Epithelial cell of esophagus (primary cell): ENCODE data around the gene MYL9.

Experiments used
- DNase-seq: peaks from one replicate; pipeline ENCODE4 v3.0.0; 2010; ENCODE audit warnings: low read depth
- H3K4me3 ChIP-seq: 2 replicates; pipeline ENCODE4 v1.5.1; 2011; ENCODE audit warnings: mild to moderate bottlenecking, low read length, control low read depth
- TF ChIP-seq, protein P1 (sequence below): IDR thresholded peaks from 2 replicates; pipeline ENCODE4 v1.5.1; 2011; ENCODE audit warnings: low read depth, mild to moderate bottlenecking, low read length, control low read depth, inconsistent platforms; ENCODE audit not compliant: insufficient read depth; ENCODE audit errors: missing control alignments

MYL9 gene

DNA sequence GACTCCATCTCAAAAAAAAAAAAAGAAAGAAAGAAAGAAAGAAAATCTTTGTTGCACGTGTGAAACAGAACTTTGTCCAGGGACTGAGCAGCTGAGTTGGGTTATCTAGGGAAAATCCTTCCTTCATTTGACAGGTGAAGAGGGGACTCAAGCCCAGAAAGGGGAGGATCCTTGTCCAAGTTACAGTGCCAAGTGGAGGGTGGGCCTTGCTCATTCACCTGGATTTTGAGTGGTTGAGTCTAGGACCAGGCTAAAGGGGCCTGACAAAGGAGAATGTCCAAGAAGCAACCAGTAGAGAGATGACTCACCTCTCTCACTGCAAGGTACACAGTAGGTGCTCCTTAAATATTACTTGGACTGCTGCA is 34.7 kb downstream of the MYL9 start:
- no peak overlapping the region for H3K4me3 ChIP-seq
- no peak for DNase-seq
- TF ChIP-seq, protein P1, sequence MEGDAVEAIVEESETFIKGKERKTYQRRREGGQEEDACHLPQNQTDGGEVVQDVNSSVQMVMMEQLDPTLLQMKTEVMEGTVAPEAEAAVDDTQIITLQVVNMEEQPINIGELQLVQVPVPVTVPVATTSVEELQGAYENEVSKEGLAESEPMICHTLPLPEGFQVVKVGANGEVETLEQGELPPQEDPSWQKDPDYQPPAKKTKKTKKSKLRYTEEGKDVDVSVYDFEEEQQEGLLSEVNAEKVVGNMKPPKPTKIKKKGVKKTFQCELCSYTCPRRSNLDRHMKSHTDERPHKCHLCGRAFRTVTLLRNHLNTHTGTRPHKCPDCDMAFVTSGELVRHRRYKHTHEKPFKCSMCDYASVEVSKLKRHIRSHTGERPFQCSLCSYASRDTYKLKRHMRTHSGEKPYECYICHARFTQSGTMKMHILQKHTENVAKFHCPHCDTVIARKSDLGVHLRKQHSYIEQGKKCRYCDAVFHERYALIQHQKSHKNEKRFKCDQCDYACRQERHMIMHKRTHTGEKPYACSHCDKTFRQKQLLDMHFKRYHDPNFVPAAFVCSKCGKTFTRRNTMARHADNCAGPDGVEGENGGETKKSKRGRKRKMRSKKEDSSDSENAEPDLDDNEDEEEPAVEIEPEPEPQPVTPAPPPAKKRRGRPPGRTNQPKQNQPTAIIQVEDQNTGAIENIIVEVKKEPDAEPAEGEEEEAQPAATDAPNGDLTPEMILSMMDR = no peak

DNA sequence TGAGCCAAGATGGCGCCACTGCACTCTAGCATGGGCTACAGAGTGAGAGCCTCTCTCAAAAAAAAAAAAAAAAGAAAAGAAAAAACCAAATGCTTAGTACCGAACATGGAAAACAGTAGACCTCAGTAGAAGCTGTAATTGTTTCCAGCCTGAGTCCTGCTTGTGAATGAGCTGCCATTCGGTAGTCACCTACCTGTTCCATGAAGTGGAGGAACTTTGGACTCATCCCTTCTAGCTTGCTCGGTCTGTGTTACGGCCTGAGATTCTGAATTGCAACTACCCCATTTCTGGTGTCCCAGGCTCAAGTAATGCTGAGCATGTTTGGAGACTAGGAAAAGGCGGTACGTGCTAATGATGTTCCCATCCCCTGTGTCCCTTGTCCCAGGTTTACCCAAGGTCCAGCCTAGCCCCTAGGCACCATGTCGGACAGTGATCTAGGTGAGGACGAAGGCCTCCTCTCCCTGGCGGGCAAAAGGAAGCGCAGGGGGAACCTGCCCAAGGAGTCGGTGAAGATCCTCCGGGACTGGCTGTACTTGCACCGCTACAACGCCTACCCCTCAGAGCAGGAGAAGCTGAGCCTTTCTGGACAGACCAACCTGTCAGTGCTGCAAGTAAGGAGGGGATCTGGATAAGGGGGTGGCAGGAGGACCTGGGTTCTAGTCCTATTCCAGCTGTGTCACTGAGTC is 37.2 kb downstream of the MYL9 start:
- H3K4me3 ChIP-seq = no peak overlapping the region
- TF ChIP-seq, protein P1 = no peak
- no peak for DNase-seq

DNA sequence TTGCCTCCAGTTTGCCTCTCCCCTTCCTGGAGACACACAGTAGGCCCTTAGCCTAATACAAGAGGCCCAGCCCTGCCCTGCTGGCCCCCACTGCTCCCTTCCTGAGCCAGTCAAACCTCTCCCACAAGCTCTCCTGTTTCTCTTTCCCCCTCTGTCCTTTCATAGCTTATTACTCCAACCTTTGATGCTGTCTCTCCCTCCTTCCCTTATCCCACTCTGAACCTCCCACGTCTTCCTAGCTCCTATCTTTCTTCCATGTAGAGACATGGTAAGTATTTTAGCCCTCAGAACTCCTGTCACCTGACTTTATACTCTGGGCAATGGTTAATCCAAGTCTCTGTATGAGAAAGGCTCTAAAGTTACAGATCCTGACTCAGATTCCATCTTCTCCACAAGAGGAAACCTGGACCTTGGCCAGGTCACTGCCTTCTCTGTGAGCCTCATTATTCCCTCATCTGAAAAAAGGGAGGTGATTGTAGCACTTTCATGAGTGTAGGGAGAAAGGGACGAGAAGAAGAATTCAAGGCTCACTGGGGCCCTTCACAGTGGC is 38.8 kb downstream of the MYL9 start:
- DNase-seq = no peak
- TF ChIP-seq, protein P1 = no peak
- no peak overlapping the region for H3K4me3 ChIP-seq

DNA sequence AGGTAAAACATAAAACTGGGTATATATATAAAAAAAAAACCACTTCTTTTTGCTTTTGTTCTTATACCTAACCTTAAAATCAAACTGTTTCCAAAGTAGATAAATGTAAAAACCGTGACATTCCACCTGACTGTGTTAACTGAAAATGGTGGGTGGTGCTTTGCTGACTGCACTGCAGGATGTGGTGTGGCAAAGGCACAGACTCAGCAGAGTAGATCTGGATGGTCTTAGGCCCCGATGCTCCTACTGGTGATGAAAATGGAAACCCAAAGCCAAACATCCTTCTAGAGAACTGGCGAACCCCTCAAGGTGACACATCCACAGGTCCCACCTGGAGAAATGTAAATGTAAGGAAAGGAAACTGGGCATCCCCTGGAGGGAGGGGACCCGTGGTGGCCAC is 41.0 kb downstream of the MYL9 start:
- no peak overlapping the region for H3K4me3 ChIP-seq
- DNase-seq = no peak
- TF ChIP-seq, protein P1 = no peak

DNA sequence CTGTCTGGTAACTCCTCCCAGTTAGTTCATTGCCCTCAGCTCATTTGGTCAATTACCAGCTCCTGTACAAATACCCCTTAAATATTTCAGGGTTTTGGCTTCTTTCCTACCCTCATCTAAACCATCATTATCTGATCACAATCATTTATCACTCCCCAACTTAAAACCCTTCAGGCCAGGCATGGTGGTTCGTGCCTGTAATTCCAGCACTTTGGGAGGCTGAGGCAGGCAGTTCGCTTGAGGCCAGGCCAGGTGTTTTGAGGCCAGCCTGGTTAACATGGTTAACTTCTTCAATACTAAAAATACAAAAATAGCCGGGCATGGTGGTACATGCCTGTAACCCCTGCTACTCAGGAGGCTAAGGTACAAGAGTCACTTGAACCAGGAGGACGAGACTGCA is 41.5 kb downstream of the MYL9 start:
- no peak for DNase-seq
- TF ChIP-seq, protein P1 = no peak
- H3K4me3 ChIP-seq = no peak overlapping the region

DNA sequence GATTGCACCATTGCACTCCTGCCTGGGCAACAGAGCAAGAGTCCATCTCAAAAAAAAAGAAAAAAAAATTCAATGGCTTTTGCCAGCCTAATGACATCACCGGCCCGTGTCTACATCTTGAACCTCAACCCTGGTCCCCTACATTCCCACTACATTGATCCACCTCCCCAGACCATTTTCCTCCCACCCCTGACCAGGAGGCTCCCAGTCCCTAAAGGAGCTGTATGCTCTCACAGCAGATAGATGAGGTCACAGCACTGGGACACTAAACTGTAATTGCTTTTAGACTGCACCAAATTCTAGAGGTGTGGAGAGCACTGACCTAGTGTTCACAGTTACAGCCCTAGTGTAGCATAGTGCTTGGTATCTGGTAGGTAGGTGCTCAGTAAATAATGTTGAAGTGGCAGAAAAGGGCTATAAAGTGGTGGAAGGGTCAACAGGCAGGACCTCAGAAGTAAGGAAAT is 42.7 kb downstream of the MYL9 start:
- no peak for DNase-seq

More for the DNA sequence above, 42.7 kb downstream of the MYL9 start:
- no peak overlapping the region for H3K4me3 ChIP-seq
- TF ChIP-seq, protein P1 = no peak
